ENCODE measurements around the gene CHD2. TPM values are rescaled to one million over a fixed set of nuclear protein-coding genes. Genes with fewer than 3 reads are reported as not detected.

Gene CHD2
- total and polyA plus RNA-seq, 2 donors (not counting 3 experiments of a cell fraction or from before 2014, with no cell fraction given) = 53.8 to 97.9 TPM

- Histone ChIP-seq H3K4me2 (ENCODE audit: insufficient read depth, low read length) (no peak overlapping the region), H3K9ac (replicated peaks; ENCODE audit: extremely low read depth, insufficient read depth, low read length) (no peak overlapping the region), H3K9me3 (replicated peaks; ENCODE audit: control insufficient read depth, insufficient read depth, low read length) (no peaks in the 10 kb centered on the region), H4K20me1 (replicated peaks; ENCODE audit: control insufficient read depth, extremely low read depth, insufficient read depth, low read length) (no peaks in the 10 kb centered on the region), H3K4me3 (replicated peaks in 1 of 3; ENCODE audit: insufficient read depth in 1 of 3, low read depth in 1 of 3, low read length in 3 of 3) (no peak overlapping the region), H3K4me1 (ENCODE audit: control insufficient read depth, extremely low read depth, insufficient read depth, low read length) (peaks cover 3% of the 10 kb centered on the region), H2AFZ (ENCODE audit: low read depth, low read length) (no peak overlapping the region), H3K27me3 (ENCODE audit: control insufficient read depth in 2 of 2, insufficient read depth in 2 of 2, low read length in 2 of 2) (peaks cover 7 to 18% of the 10 kb centered on the region in 2 experiments), H3K79me2 (ENCODE audit: control insufficient read depth, insufficient read depth, low read length) (no peaks in the 10 kb centered on the region), H3K36me3 (ENCODE audit: control insufficient read depth in 2 of 2, extremely low read depth in 1 of 2, insufficient read depth in 2 of 2, low read length in 2 of 2) (no peaks in the 10 kb centered on the region), H3K9me1 (replicated peaks; ENCODE audit: control insufficient read depth, extremely low read depth, insufficient read depth, low read length) (no peaks in the 10 kb centered on the region), H3K27ac (ENCODE audit: insufficient read depth, low read depth, low read length) (no peak overlapping the region)
- no TSS peak for BruUV-seq (replicated peaks)
- CTCF ChIA-PET = interaction anchor here (3.7 kb wide), 1 partner anchor 11 kb away, joined by 31 read pairs; the partner anchor contains the start of gene RGMA
- FAIRE-seq (no peak), DNase-seq (ENCODE audit: low read depth, low spot score) (no peak)
- POLR2A ChIA-PET = no interaction called here
- intact Hi-C loops (cut with micrococcal nuclease) (no loop called here), dilution Hi-C loops (cut with MboI; ENCODE audit: extremely low pct_ligation_motif_present, low sequenced_read_pairs) (no loop called here)
- TF ChIP-seq FOS (IDR thresholded peaks at IDR 0.05; ENCODE audit: borderline replicate concordance, insufficient read depth, low read length) (no peak), POLR2A (IDR thresholded peaks at IDR 0.05; ENCODE audit: low read depth, low read length) (no peak), EZH2 (IDR thresholded peaks at IDR 0.05; ENCODE audit: borderline replicate concordance, low read depth, low read length, severe bottlenecking) (no peak), CTCF (IDR thresholded peaks at IDR 0.05; ENCODE audit: extremely low read depth in 1 of 2, insufficient read depth in 1 of 2, low read depth in 1 of 2, low read length in 2 of 2) (no peak), POLR2AphosphoS5 (IDR thresholded peaks at IDR 0.05; ENCODE audit: insufficient read depth, low read depth, low read length) (no peak), MAX (IDR thresholded peaks at IDR 0.05; ENCODE audit: insufficient read depth, insufficient read length) (no peak), JUN (IDR thresholded peaks at IDR 0.05; ENCODE audit: borderline replicate concordance, insufficient read depth, insufficient read length, low read depth) (no peak), MYC (IDR thresholded peaks at IDR 0.05; ENCODE audit: low read depth, low read length) (no peak), GATA2 (IDR thresholded peaks at IDR 0.05; ENCODE audit: insufficient read depth, insufficient read length, low read depth, low read length) (no peak)
Measured at GRCh38 chr15:93076875-93077274, 176.8 kb downstream of the CHD2 start.

MicroRNAs encoded within 50 kb of the gene (microRNA counts, 767-probe panel; counts per million panel counts)
- 723 counts per million, percentile 96 among the panel's probes with 10 or more counts for microRNA hsa-miR-3175

Small RNA genes within 50 kb of the gene (microRNA-seq; reads per million reads assigned to microRNA genes)
- 1.2 reads per million for gene MIR3175 (ENCODE audit: borderline number of aligned reads, borderline replicate concordance)

Other genes with a start within 250 kb of the CHD2 start
- 20.0 and 30.2 TPM in 2 replicates for gene FAM174B, start 244.5 kb upstream of the CHD2 start, total RNA-seq
- 22.9 and 25.9 TPM in 2 replicates for gene FAM174B, start 244.5 kb upstream of the CHD2 start, polyA plus RNA-seq
- gene RGMA, start 188.9 kb downstream of the CHD2 start, total RNA-seq = 0.13 TPM in 1 of 2 replicates, not detected in the other
- gene RGMA, start 188.9 kb downstream of the CHD2 start, polyA plus RNA-seq = 0.03 and 0.06 TPM in 2 replicates